Activated B cell treated with CpG ODN at 0.5 μM for 24 hours (primary cell): ENCODE data around the gene PRDM2. TPM values are rescaled to one million over a fixed set of nuclear protein-coding genes. Genes with fewer than 3 reads are reported as not detected.

Experiments used
- ATAC-seq: fragments of 200-7000 bp; cut with Tn5 transposase; one replicate; pipeline ENCODE4 v1.10.0; 2021; ENCODE audit warnings: low read depth, mild to moderate bottlenecking, moderate library complexity
- CTCF ChIA-PET: fragments of 350-600 bp; sonication (Branson Sonifier 250); formaldehyde crosslinking; loops from one replicate; lab custom pipeline; 2021; ENCODE audit warnings: antibody characterized with exemption; lab: Charles Lee
- POLR2A ChIA-PET: fragments of 350-600 bp; sonication (Branson Sonifier 250); formaldehyde crosslinking; loops from one replicate; lab custom pipeline; 2021; ENCODE audit warnings: antibody characterized with exemption; lab: Charles Lee
- DNase-seq: peaks from one replicate; pipeline ENCODE4 v3.0.0; 2022
- H3K27ac Mint-ChIP-seq: one replicate; pipeline ENCODE4 v1.8.0; 2020; ENCODE audit warnings: mixed read lengths
- H3K27me3 Mint-ChIP-seq: one replicate; pipeline ENCODE4 v1.8.0; 2021; ENCODE audit warnings: mixed read lengths
- H3K36me3 Mint-ChIP-seq: one replicate; pipeline ENCODE4 v1.8.0; 2021; ENCODE audit warnings: low read depth, mixed read lengths
- H3K4me1 Mint-ChIP-seq: one replicate; pipeline ENCODE4 v1.8.0; 2021; ENCODE audit warnings: mixed read lengths
- H3K4me3 Mint-ChIP-seq: one replicate; pipeline ENCODE4 v1.8.0; 2020; ENCODE audit warnings: mild to moderate bottlenecking, mixed read lengths
- H3K9me3 Mint-ChIP-seq: one replicate; pipeline ENCODE4 v1.8.0; 2020; ENCODE audit warnings: mixed read lengths
- CTCF ChIP-seq: fragments of 200-600 bp; IDR thresholded peaks from one replicate; pipeline ENCODE4 v1.8.0; 2022; ENCODE audit warnings: antibody characterized with exemption, mild to moderate bottlenecking
- intact Hi-C: fragments of 100-400 bp; cut with micrococcal nuclease; formaldehyde crosslinking; loops from one replicate; pipeline ENCODE4 v1.15.1; 2024
- total RNA-seq: library from RNA; stranded (reverse); gene quantifications from 2 replicates; pipeline ENCODE4 v1.2.3, GENCODE V29; 2022

The PRDM2 gene
- total RNA-seq, 1 donor from 2014 or later = 194 TPM

DNA sequence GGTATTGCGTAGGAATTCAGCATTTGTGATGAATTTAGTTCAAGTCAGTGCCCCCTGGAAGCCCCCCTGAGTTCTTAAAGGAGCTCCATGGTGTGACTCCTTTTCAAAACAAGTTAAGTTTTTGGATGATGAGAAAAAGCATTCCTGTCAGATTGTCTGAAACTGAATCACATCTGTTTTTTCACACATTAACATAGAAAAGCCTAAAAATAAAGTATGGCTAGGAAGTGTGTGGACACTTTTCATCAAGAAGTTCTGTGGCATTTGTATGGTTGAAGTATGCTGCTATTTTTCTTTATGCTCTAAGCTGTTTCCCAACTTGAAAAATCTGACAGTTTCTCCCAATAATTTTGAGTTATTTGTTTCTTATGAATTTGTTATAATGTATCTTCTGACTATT, 33.7 kb downstream of the PRDM2 start:
- intact Hi-C loops = loop anchor here (1.0 to 10.0 kb wide), 3 partner anchors 11 to 1791 kb away; partner anchors contain the start of genes CASP9 and DNAJC16
- POLR2A ChIA-PET = interaction anchor here (0.6 to 16.6 kb wide), 6 partner anchors 13 to 281 kb away, joined by 3 to 440 read pairs (median 12); no protein-coding TSS in a partner anchor
- no peak for DNase-seq
- Mint-ChIP-seq H3K27ac (peak overlapping the region; percentile 97), H3K4me1 (peaks cover 74% of the 10 kb centered on the region), H3K9me3 (no peaks in the 10 kb centered on the region), H3K27me3 (no peaks in the 10 kb centered on the region), H3K36me3 (peaks cover 61% of the 10 kb centered on the region), H3K4me3 (peak overlapping the region; percentile 71)
- no peak for ATAC-seq
- CTCF ChIA-PET = interaction anchor here (1.0 to 1.7 kb wide), 5 partner anchors 8 to 66 kb away, joined by 3 to 5 read pairs (median 3); no protein-coding TSS in a partner anchor
- TF ChIP-seq CTCF = no peak

- H3K27me3 Mint-ChIP-seq = no peaks in the 10 kb centered on the region
- H3K4me3 Mint-ChIP-seq = no peak overlapping the region
- no peak for TF ChIP-seq CTCF
- intact Hi-C loops = loop anchor here (10.0 kb wide), 1 partner anchor 1789 kb away; the partner anchor contains the start of genes CASP9 and DNAJC16
- H3K4me1 Mint-ChIP-seq = peaks cover 61% of the 10 kb centered on the region
- H3K9me3 Mint-ChIP-seq = no peaks in the 10 kb centered on the region
- peak overlapping the region; percentile 65 for H3K27ac Mint-ChIP-seq
- peaks cover 70% of the 10 kb centered on the region for H3K36me3 Mint-ChIP-seq
- ChIA-PET POLR2A (interaction anchor here (0.7 to 16.6 kb wide), 4 partner anchors 11 to 31 kb away, joined by 3 to 440 read pairs (median 5); no protein-coding TSS in a partner anchor), CTCF (interaction anchor here (1.7 kb wide), 1 partner anchor 10 kb away, joined by 5 read pairs; no protein-coding TSS in a partner anchor)
- ATAC-seq = no peak
- DNase-seq = no peak
Observed at GRCh38 chr1:13735168-13735930, 35.4 kb downstream of the PRDM2 start.

DNA sequence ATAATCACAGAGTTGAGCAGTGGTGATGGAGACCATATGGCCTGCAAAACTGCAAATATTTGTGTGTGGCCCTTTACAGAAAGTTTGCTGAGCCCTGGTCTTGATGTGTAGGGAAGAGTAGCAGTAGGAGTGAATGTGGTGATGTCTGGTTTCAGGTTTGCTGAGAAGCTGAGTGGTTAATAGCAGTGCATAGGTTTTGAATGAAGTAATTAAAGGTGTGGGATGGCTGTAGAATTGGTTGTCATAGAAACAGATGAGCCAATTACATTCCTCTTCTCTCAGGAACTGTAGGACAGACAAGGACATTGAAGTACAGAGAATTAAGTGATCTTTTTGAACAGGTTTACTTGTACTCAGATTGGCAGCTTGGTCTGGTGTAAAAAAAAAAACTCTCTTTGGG, 37.4 kb downstream of the PRDM2 start:
- H3K9me3 Mint-ChIP-seq = no peaks in the 10 kb centered on the region

GRCh38 chr1:13746342-13746741, 46.4 kb downstream of the PRDM2 start:
- peaks cover 66% of the 10 kb centered on the region for H3K36me3 Mint-ChIP-seq
- ChIA-PET CTCF (no interaction called here), POLR2A (interaction anchor here (1.0 to 2.6 kb wide), 4 partner anchors 11 to 17 kb away, joined by 3 to 15 read pairs (median 7); no protein-coding TSS in a partner anchor)
- intact Hi-C loops = no loop called here
- DNase-seq = no peak
- peaks cover 34% of the 10 kb centered on the region for H3K4me1 Mint-ChIP-seq
- no peak overlapping the region for H3K4me3 Mint-ChIP-seq
- no peaks in the 10 kb centered on the region for H3K9me3 Mint-ChIP-seq
- no peak for TF ChIP-seq CTCF
- ATAC-seq = no peak
- peak overlapping the region; percentile 6 for H3K27ac Mint-ChIP-seq
- no peaks in the 10 kb centered on the region for H3K27me3 Mint-ChIP-seq

More for the DNA sequence above, 37.4 kb downstream of the PRDM2 start:
- no peak for ATAC-seq
- no peak for DNase-seq
- TF ChIP-seq CTCF = no peak
- H3K36me3 Mint-ChIP-seq = peaks cover 73% of the 10 kb centered on the region
- H3K4me1 Mint-ChIP-seq = peaks cover 49% of the 10 kb centered on the region
- no peaks in the 10 kb centered on the region for H3K27me3 Mint-ChIP-seq
- CTCF ChIA-PET = interaction anchor here (1.0 kb wide), 1 partner anchor 34 kb away, joined by 3 read pairs; no protein-coding TSS in a partner anchor
- POLR2A ChIA-PET = interaction anchor here (1.1 to 1.9 kb wide), 2 partner anchors 12 to 70 kb away, joined by 3 to 9 read pairs; no protein-coding TSS in a partner anchor
- H3K27ac Mint-ChIP-seq = peak overlapping the region; percentile 74
- intact Hi-C loops = loop anchor here (10.0 kb wide), 1 partner anchor 1787 kb away; the partner anchor contains the start of genes CASP9 and DNAJC16
- H3K4me3 Mint-ChIP-seq = no peak overlapping the region
